Measurements from ENCODE around the gene PLXND1.

DNA sequence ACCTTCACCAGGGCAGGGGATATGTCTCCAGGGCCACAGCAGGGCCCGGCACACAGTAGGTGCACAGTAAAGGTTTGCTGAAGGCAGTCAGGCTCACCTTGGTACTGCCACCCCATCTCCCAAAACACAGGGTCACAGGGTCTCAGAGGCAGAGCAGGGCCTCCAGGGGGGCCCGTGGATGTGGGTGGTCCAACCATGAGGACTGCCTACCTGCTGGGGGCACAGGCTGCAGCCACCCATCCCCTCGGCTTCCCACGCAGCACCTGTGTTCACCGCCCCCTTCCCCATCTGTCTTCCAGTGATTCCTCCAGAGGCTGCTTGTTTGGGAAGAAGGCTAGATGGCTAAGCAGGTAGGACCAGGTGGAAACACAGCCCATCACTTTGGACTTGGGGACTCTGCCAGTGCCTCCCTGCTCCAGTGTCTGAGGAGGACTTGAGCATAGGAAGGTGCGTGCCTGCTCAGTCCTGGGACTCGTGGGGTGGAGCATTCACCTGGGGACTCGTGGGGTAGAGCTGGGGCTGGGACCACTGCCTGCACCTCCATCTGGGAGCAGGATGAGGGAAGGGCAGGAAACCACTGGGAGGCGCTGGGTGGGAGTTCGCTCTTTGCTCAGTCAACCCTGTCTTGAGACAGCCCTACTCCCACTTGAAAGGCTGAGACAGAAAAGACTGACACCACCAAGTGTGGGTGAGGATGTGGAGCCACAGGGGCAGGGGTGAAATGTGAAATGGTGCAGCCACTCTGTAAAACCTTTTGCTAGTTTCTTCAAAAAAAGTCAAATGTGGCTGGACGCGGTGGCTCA is 18.8 kb upstream of the PLXND1 start:
- TF ChIP-seq, protein P1, sequence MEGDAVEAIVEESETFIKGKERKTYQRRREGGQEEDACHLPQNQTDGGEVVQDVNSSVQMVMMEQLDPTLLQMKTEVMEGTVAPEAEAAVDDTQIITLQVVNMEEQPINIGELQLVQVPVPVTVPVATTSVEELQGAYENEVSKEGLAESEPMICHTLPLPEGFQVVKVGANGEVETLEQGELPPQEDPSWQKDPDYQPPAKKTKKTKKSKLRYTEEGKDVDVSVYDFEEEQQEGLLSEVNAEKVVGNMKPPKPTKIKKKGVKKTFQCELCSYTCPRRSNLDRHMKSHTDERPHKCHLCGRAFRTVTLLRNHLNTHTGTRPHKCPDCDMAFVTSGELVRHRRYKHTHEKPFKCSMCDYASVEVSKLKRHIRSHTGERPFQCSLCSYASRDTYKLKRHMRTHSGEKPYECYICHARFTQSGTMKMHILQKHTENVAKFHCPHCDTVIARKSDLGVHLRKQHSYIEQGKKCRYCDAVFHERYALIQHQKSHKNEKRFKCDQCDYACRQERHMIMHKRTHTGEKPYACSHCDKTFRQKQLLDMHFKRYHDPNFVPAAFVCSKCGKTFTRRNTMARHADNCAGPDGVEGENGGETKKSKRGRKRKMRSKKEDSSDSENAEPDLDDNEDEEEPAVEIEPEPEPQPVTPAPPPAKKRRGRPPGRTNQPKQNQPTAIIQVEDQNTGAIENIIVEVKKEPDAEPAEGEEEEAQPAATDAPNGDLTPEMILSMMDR (IDR thresholded peaks at IDR 0.05): peak in 3 of 12 donors; percentile 4 to 25 (median 8)
- TF ChIP-seq POLR2A (IDR thresholded peaks at IDR 0.05): no peak
